K562 (cell line): Measurements from ENCODE around the gene ARFRP1. TPM values are rescaled to one million over a fixed set of nuclear protein-coding genes. Genes with fewer than 3 reads are reported as not detected.
A peak's percentile ranks its signal among the peaks of the same experiment; 100 is the strongest.

Experiments used
- AFF4 ChIP-seq: sonication (generic); formaldehyde crosslinking; IDR thresholded peaks from 2 replicates; pipeline ENCODE4 v1.8.0; 2023; ENCODE audit warnings: mild to moderate bottlenecking, missing genetic modification reagents
- ARNT ChIP-seq, 2 experiments: fragments of 450-650 bp; IDR thresholded peaks; 2 replicates each; pipeline ENCODE4 v1.6.1; 2016; ENCODE audit warnings: mild to moderate bottlenecking in 1 of 2
- DIDO1 ChIP-seq: fragments of 450-650 bp; IDR thresholded peaks from 2 replicates; pipeline ENCODE4 v1.6.1; 2016; ENCODE audit warnings: low read depth, missing biosample characterization, missing genetic modification characterization
- DNMT1 ChIP-seq: fragments of 450-650 bp; IDR thresholded peaks from 2 replicates; pipeline ENCODE4 v1.6.1; 2016; ENCODE audit warnings: antibody characterized with exemption, mild to moderate bottlenecking
- FOXO4 ChIP-seq: fragments of 450-650 bp; formaldehyde crosslinking; IDR thresholded peaks from 2 replicates; pipeline ENCODE4 v1.4.0; 2020; ENCODE audit warnings: mild to moderate bottlenecking, moderate library complexity
- GABPA ChIP-seq: fragments of 200-800 bp; sonication (Bioruptor generic); conservative IDR thresholded peaks from 2 replicates; pipeline ENCODE4 v1.6.1; 2016; ENCODE audit warnings: low read depth, missing genetic modification characterization, missing compliant biosample characterization
- JUND ChIP-seq, 2 experiments: IDR thresholded peaks; 2 replicates in 1 of 2; 3 replicates in 1 of 2; pipeline ENCODE4 v1.6.1; 2011; ENCODE audit warnings: borderline replicate concordance in 2 of 2, low read depth in 2 of 2, low read length in 2 of 2, improper control_type of control experiment in 1 of 2, missing biosample characterization in 1 of 2, missing genetic modification characterization in 1 of 2, missing genetic modification reagents in 1 of 2
- MIER1 ChIP-seq: fragments of 450-650 bp; IDR thresholded peaks from 2 replicates; pipeline ENCODE4 v1.6.1; 2016; ENCODE audit warnings: antibody characterized with exemption, mild to moderate bottlenecking, low read depth
- NKRF ChIP-seq: fragments of 450-650 bp; IDR thresholded peaks from 2 replicates; pipeline ENCODE4 v1.6.1; 2016; ENCODE audit warnings: borderline replicate concordance
- NR2C2 ChIP-seq, 2 experiments: fragments of 200-800 bp in 1 of 2; sonication (Bioruptor generic) in 1 of 2; sonication (generic) in 1 of 2; formaldehyde crosslinking in 1 of 2; IDR thresholded peaks; 2 replicates each; pipeline versions ENCODE4 v1.6.1 to v1.8.0; 2016 to 2022; ENCODE audit warnings: mild to moderate bottlenecking in 1 of 2, missing compliant biosample characterization in 1 of 2, missing genetic modification characterization in 1 of 2, missing genetic modification reagents in 1 of 2
- PREB ChIP-seq: sonication (generic); formaldehyde crosslinking; IDR thresholded peaks from 2 replicates; pipeline ENCODE4 v1.8.1; 2023; ENCODE audit warnings: mild to moderate bottlenecking, missing genetic modification reagents
- ZBTB5 ChIP-seq: fragments of 450-650 bp; IDR thresholded peaks from 2 replicates; pipeline ENCODE4 v1.6.1; 2017; ENCODE audit warnings: antibody characterized with exemption
- ZFP36 ChIP-seq: fragments of 150-350 bp; IDR thresholded peaks from 2 replicates; pipeline ENCODE4 v1.6.1; 2018; ENCODE audit warnings: low read length, low read depth; ENCODE audit not compliant: partially characterized antibody
- ZNF408 ChIP-seq: fragments of 250-450 bp; sonication (Bioruptor Pico); IDR thresholded peaks from 2 replicates; pipeline ENCODE4 v1.4.0; 2020; ENCODE audit warnings: low read depth, mild to moderate bottlenecking, moderate library complexity
- polyA plus RNA-seq, 8 experiments: library from polyadenylated mRNA; depleted of rRNA in 4 of 8; stranded (reverse) in 5 of 8; unstranded in 3 of 8; fragments of >200 nt; fragmentation: Nextera tagmentation in 2 of 8; fragmentation: Illumina TruSeq in 1 of 8; extraction: Ambion mirVana in 2 of 8; extraction: Trizol in 1 of 8; gene quantifications; 2 replicates each; pipeline versions ENCODE4 v1.2.1 to v1.2.3, GENCODE V29; 2011 to 2014; ENCODE audit warnings: inconsistent platforms in 1 of 8, missing spikeins in 1 of 8
- total RNA-seq, 7 experiments: library from RNA; depleted of rRNA in 6 of 7; stranded (reverse); fragments of >200 nt in 6 of 7; fragmentation: Illumina TruSeq in 2 of 7; extraction: Trizol in 2 of 7; gene quantifications; 2 replicates each; pipeline versions ENCODE4 v1.2.1 to v1.2.3, GENCODE V29; 2011 to 2021; ENCODE audit warnings: low replicate concordance in 1 of 7

The ARFRP1 gene
- total and polyA plus RNA-seq, 9 of the 15 experiments (the other 6 are each of a cell fraction or from before 2014, with no cell fraction given): 2.2 to 78.9 (median 37.3) TPM

- TF ChIP-seq DIDO1 (tag) (peak; percentile 96), AFF4 (CRISPR knock-in tag) (peak; percentile 17; the same call in 1 of the 2 replicates), ZBTB5 (no peak), JUND (IDR thresholded peaks at IDR 0.05; ENCODE audit: borderline replicate concordance, low read depth, low read length) (peak; percentile 42), JUND (tag; IDR thresholded peaks at IDR 0.05; ENCODE audit: borderline replicate concordance, low read depth, low read length) (peak; percentile 40; the same call in 1 of the 3 replicates), ZFP36 (no peak), PREB (no peak), ARNT (IDR thresholded peaks at IDR 0.05) (peak; percentile 18 to 34; a peak in 1 of 4 replicates), FOXO4 (CRISPR knock-in tag) (no peak), DNMT1 (no peak), GABPA (tag) (peak; percentile 100), NKRF (peak; percentile 97), ZNF408 (CRISPR knock-in tag) (no peak), NR2C2 (CRISPR knock-in tag; IDR thresholded peaks at IDR 0.05) (peak; percentile 85), NR2C2 (tag; IDR thresholded peaks at IDR 0.05) (peak; percentile 98), MIER1 (no peak)
These were observed 49.6 kb downstream of the ARFRP1 start, which contains the start of gene RTEL1 (continued) for GRCh38 chr20:63657937-63658748.
